Thymus (tissue), 11 donors: ENCODE data around the gene KHSRP. TPM values are rescaled to one million over a fixed set of nuclear protein-coding genes. Genes with fewer than 3 reads are reported as not detected.

ENCODE experiments used
- DNase-seq, 9 donors: peaks; one replicate each; pipeline ENCODE4 v3.0.0-alpha.2; 2013; ENCODE audit warnings: low spot score in 9 of 9, low read depth in 6 of 9, missing footprints in 1 of 9
- H3K27ac ChIP-seq, 2 donors: one replicate each; pipeline ENCODE4 v1.5.1; 2013; ENCODE audit warnings: control low read depth in 1 of 2, low read depth in 1 of 2, low read length in 1 of 2, mild to moderate bottlenecking in 1 of 2, moderate library complexity in 1 of 2
- H3K27me3 ChIP-seq, 2 donors: one replicate each; pipeline ENCODE4 v1.5.1; 2013; ENCODE audit warnings: low read length in 1 of 2; ENCODE audit not compliant: control insufficient read depth in 2 of 2, insufficient read depth in 1 of 2
- H3K36me3 ChIP-seq, 2 donors: one replicate each; pipeline ENCODE4 v1.5.1; 2013; ENCODE audit warnings: low read length in 1 of 2, mild to moderate bottlenecking in 1 of 2, moderate library complexity in 1 of 2; ENCODE audit not compliant: control insufficient read depth in 2 of 2, insufficient read depth in 2 of 2
- H3K4me1 ChIP-seq, 2 donors: one replicate each; pipeline ENCODE4 v1.5.1; 2013; ENCODE audit warnings: low read length in 2 of 2; ENCODE audit not compliant: control insufficient read depth in 2 of 2, insufficient read depth in 2 of 2
- H3K4me3 ChIP-seq, 2 donors: one replicate each; pipeline ENCODE4 v1.5.1; 2013; ENCODE audit warnings: low read length in 2 of 2, control low read depth in 1 of 2, mild to moderate bottlenecking in 1 of 2
- H3K9me3 ChIP-seq, 2 donors: one replicate each; pipeline ENCODE4 v1.5.1; 2013; ENCODE audit warnings: low read length in 1 of 2, mild to moderate bottlenecking in 1 of 2; ENCODE audit not compliant: control insufficient read depth in 2 of 2, insufficient read depth in 1 of 2
- WGBS: extraction: QIAGEN DNeasy Blood & Tissue Kit; methylation state at CpG from one replicate; pipeline ENCODE4 v1.1.7; 2013; 5-methylcytosine and 5-hydroxymethylcytosine counted together
- polyA plus RNA-seq: library from polyadenylated mRNA; stranded (reverse); fragments of 200-250 nt; gene quantifications from one replicate; pipeline ENCODE4 v1.2.3, GENCODE V29; 2013
- total RNA-seq: library from RNA; stranded (reverse); fragments of 120-200 nt; gene quantifications from one replicate; pipeline ENCODE4 v1.2.4, GENCODE V29; 2013
- donor health status: healthy.

KHSRP gene
- total and polyA plus RNA-seq, 2 donors, result 49.9 to 93.1 TPM

- no peak for DNase-seq
- 88% methylated on average over 15 of the region's 15 CpGs for WGBS
- Histone ChIP-seq H3K36me3 (peaks cover 13 to 20% of the 10 kb centered on the region in 2 donors), H3K27me3 (no peaks in the 10 kb centered on the region), H3K27ac (no peak overlapping the region), H3K9me3 (peaks cover 7 to 28% of the 10 kb centered on the region in 2 donors), H3K4me1 (peaks cover 4 to 17% of the 10 kb centered on the region in 2 donors), H3K4me3 (no peak overlapping the region)
Measured at GRCh38 chr19:6455924-6456323, 31.3 kb upstream of the KHSRP start.

GRCh38 chr19:6453951-6454565 is 29.4 kb upstream of the KHSRP start:
- Histone ChIP-seq H3K36me3 (peaks cover 13 to 20% of the 10 kb centered on the region in 2 donors), H3K4me3 (no peak overlapping the region), H3K9me3 (peaks cover 7 to 24% of the 10 kb centered on the region in 2 donors), H3K4me1 (peaks cover 4 to 6% of the 10 kb centered on the region in 2 donors), H3K27ac (no peak overlapping the region), H3K27me3 (no peaks in the 10 kb centered on the region)
- no peak for DNase-seq
- WGBS, result 99% methylated on average over 11 of the region's 11 CpGs

GRCh38 chr19:6452899-6453298 is 28.3 kb upstream of the KHSRP start:
- Histone ChIP-seq H3K4me3 (no peak overlapping the region), H3K27ac (no peak overlapping the region), H3K36me3 (peaks cover 13 to 20% of the 10 kb centered on the region in 2 donors), H3K9me3 (peaks cover 7 to 24% of the 10 kb centered on the region in 2 donors), H3K27me3 (no peaks in the 10 kb centered on the region), H3K4me1 (no peaks in the 10 kb centered on the region)
- no peak for DNase-seq
- 97% methylated on average over 2 of the region's 2 CpGs for WGBS

GRCh38 chr19:6452223-6452614 is 27.6 kb upstream of the KHSRP start:
- no peak for DNase-seq
- Histone ChIP-seq H3K27me3 (no peaks in the 10 kb centered on the region), H3K4me1 (no peaks in the 10 kb centered on the region), H3K4me3 (no peak overlapping the region), H3K9me3 (peaks cover 7 to 24% of the 10 kb centered on the region in 2 donors), H3K27ac (no peak overlapping the region), H3K36me3 (peaks cover 13 to 20% of the 10 kb centered on the region in 2 donors)
- WGBS, result 97% methylated on average over 19 of the region's 19 CpGs

- DNase-seq, result no peak
- Histone ChIP-seq H3K4me3 (no peak overlapping the region), H3K4me1 (no peaks in the 10 kb centered on the region), H3K9me3 (peaks cover 7 to 24% of the 10 kb centered on the region in 2 donors), H3K36me3 (peaks cover 13 to 20% of the 10 kb centered on the region in 2 donors), H3K27me3 (no peaks in the 10 kb centered on the region), H3K27ac (no peak overlapping the region)
- 95% methylated on average over 7 of the region's 7 CpGs for WGBS
Measured at GRCh38 chr19:6451583-6452222, 27.1 kb upstream of the KHSRP start.

- DNase-seq, result no peak
- WGBS, result 98% methylated on average over 5 of the region's 5 CpGs
- Histone ChIP-seq H3K36me3 (peaks cover 10 to 16% of the 10 kb centered on the region in 2 donors), H3K4me1 (no peaks in the 10 kb centered on the region), H3K27ac (no peak overlapping the region), H3K9me3 (peaks cover 7 to 20% of the 10 kb centered on the region in 2 donors), H3K27me3 (no peaks in the 10 kb centered on the region), H3K4me3 (no peak overlapping the region)
Measured at GRCh38 chr19:6450166-6450565, 25.6 kb upstream of the KHSRP start.

GRCh38 chr19:6448045-6448444 is 23.4 kb upstream of the KHSRP start:
- Histone ChIP-seq H3K4me3 (no peak overlapping the region), H3K4me1 (no peaks in the 10 kb centered on the region), H3K9me3 (peaks cover 0 to 1% of the 10 kb centered on the region in 2 donors), H3K27me3 (no peaks in the 10 kb centered on the region), H3K36me3 (no peaks in the 10 kb centered on the region), H3K27ac (no peak overlapping the region)
- 98% methylated on average over 3 of the region's 3 CpGs for WGBS
- no peak for DNase-seq

- no peaks in the 10 kb centered on the region for H3K36me3 ChIP-seq
Measured at GRCh38 chr19:6446452-6446851, 21.8 kb upstream of the KHSRP start.

GRCh38 chr19:6443986-6444385 is 19.4 kb upstream of the KHSRP start:
- no peak for DNase-seq
- Histone ChIP-seq H3K27me3 (no peaks in the 10 kb centered on the region), H3K27ac (no peak overlapping the region), H3K4me1 (no peaks in the 10 kb centered on the region), H3K4me3 (no peak overlapping the region), H3K36me3 (no peaks in the 10 kb centered on the region), H3K9me3 (peaks cover 0 to 4% of the 10 kb centered on the region in 2 donors)
- 94% methylated on average over 13 of the region's 13 CpGs for WGBS

More at GRCh38 chr19:6446452-6446851, 21.8 kb upstream of the KHSRP start:
- Histone ChIP-seq H3K4me3 (no peak overlapping the region), H3K4me1 (no peaks in the 10 kb centered on the region), H3K27ac (no peak overlapping the region), H3K9me3 (peaks cover 0 to under 1% of the 10 kb centered on the region in 2 donors), H3K27me3 (no peaks in the 10 kb centered on the region)
- WGBS, result 96% methylated on average over 3 of the region's 3 CpGs
- no peak for DNase-seq
